ENCODE data around the gene PAXX. TPM values are rescaled to one million over a fixed set of nuclear protein-coding genes. Genes with fewer than 3 reads are reported as not detected.
A peak's percentile ranks its signal among the peaks of the same experiment; 100 is the strongest.

PAXX gene
- total and polyA plus RNA-seq, 9 of the 15 experiments (the other 6 are each of a cell fraction or from before 2014, with no cell fraction given): 1.2 to 175 (median 38.5) TPM

DNA sequence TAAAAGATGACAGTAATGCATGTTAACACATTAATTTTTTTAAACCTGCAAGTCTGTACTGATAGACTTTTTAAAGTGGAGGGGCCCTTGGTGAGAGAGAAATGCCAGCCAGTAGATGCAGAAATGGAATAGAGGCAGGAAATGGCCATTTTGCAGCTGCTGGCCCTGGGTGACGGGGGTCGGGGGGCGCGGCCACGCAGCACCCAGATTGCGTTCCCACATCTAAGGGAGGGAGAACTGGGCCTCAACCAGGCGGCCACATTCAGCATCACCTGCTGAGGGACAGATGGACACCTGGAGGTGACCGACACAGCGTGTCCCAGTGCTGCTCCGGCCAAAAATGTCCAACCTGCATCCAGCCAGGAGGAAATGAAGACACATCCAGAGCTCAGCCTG is 10.4 kb downstream of the PAXX start:
- 0 out of 2 replicates have a peak, but pooled peaks cover 1% of the 10 kb centered on the region for H3K9me3 ChIP-seq (replicated peaks; ENCODE audit: control insufficient read depth, insufficient read depth, low read depth, low read length)
- BruUV-seq (replicated peaks): no TSS peak
- H4K20me1 ChIP-seq (replicated peaks; ENCODE audit: control insufficient read depth, insufficient read depth, low read length): no peaks in the 10 kb centered on the region
- no peak overlapping the region for H2AFZ ChIP-seq (ENCODE audit: low read depth, low read length)
- no peak overlapping the region for H3K27ac ChIP-seq (ENCODE audit: extremely low read depth, low read depth, low read length)
- H3K4me3 ChIP-seq: no peak overlapping the region
- H3K4me1 ChIP-seq (replicated peaks in 1 of 2; ENCODE audit: control insufficient read depth in 2 of 2, insufficient read depth in 2 of 2, low read length in 2 of 2): peaks cover 3 to 34% of the 10 kb centered on the region in 2 experiments; a peak in 3 of 5 replicates
- no peaks in the 10 kb centered on the region for H3K79me2 ChIP-seq (ENCODE audit: control insufficient read depth, insufficient read depth, low read length)
- DNase-seq (ENCODE audit: extremely low read depth in 1 of 4, low spot score in 3 of 4): no peak
- TF ChIP-seq DACH1 (IDR thresholded peaks at IDR 0.05; ENCODE audit: partially characterized antibody): no peak
- TF ChIP-seq SRSF7 (optimal IDR thresholded peaks at IDR 0.05; ENCODE audit: low read depth, low read length): no peak
- no peak for TF ChIP-seq U2AF2 (optimal IDR thresholded peaks at IDR 0.05; ENCODE audit: low read depth, low read length)
- TF ChIP-seq HNRNPLL (IDR thresholded peaks at IDR 0.05; ENCODE audit: low read depth, low read length, poor library complexity, severe bottlenecking): no peak
- TF ChIP-seq ELF1 (tag; IDR thresholded peaks at IDR 0.05): no peak
- TF ChIP-seq ZBED1 (IDR thresholded peaks at IDR 0.05): no peak
- no peak for TF ChIP-seq CXXC5 (CRISPR knock-in tag; IDR thresholded peaks at IDR 0.05)
- no peak for TF ChIP-seq POU5F1 (IDR thresholded peaks at IDR 0.05; ENCODE audit: borderline replicate concordance, low read depth, low read length, partially characterized antibody)
- TF ChIP-seq HNRNPL (IDR thresholded peaks at IDR 0.05; ENCODE audit: low read depth, low read length): no peak
- no peak for TF ChIP-seq ZNF280B (CRISPR knock-in tag; IDR thresholded peaks at IDR 0.05)
- no peak for TF ChIP-seq RBM25 (IDR thresholded peaks at IDR 0.05; ENCODE audit: low read depth, low read length, severe bottlenecking)
- no peak for TF ChIP-seq PHF20 (IDR thresholded peaks at IDR 0.05; ENCODE audit: partially characterized antibody)
- no peak for TF ChIP-seq PCBP1 (IDR thresholded peaks at IDR 0.05; ENCODE audit: low read depth, low read length, poor library complexity, severe bottlenecking)
- TF ChIP-seq DPF2 (IDR thresholded peaks at IDR 0.05): no peak
- TF ChIP-seq HDAC8 (tag; IDR thresholded peaks at IDR 0.05): no peak
- TF ChIP-seq ZKSCAN3 (CRISPR knock-in tag; IDR thresholded peaks at IDR 0.05): no peak
- TF ChIP-seq, protein P1, sequence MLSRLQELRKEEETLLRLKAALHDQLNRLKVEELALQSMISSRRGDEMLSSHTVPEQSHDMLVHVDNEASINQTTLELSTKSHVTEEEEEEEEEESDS (CRISPR knock-in tag; IDR thresholded peaks at IDR 0.05): no peak
- TF ChIP-seq ZFP91 (CRISPR knock-in tag; IDR thresholded peaks at IDR 0.05): no peak
- TF ChIP-seq THRB (CRISPR knock-in tag; conservative IDR thresholded peaks at IDR 0.05): no peak
- no peak for TF ChIP-seq ZFP36 (IDR thresholded peaks at IDR 0.05; ENCODE audit: low read depth, low read length, partially characterized antibody)
- POLR2A ChIA-PET: interaction anchor here (0.6 kb wide), 1 partner anchor 50 kb away, joined by 3 read pairs; no protein-coding TSS in a partner anchor
- no peaks in the 10 kb centered on the region for H3K9me1 ChIP-seq (ENCODE audit: control insufficient read depth, insufficient read depth, low read length)
- in situ Hi-C loops (cut with MboI) (no loop called here), intact Hi-C loops (cut with micrococcal nuclease) (no loop called here)
- H3K36me3 ChIP-seq (ENCODE audit: control insufficient read depth, insufficient read depth, low read length): no peaks in the 10 kb centered on the region
- no peak for ATAC-seq
- 40% methylated on average over 10 of the region's 10 CpGs for WGBS (ENCODE audit: insufficient coverage, low coverage, missing lambda C conversion rate)
- H3K4me2 ChIP-seq (ENCODE audit: insufficient read depth, low read length): no peak overlapping the region
- CTCF ChIA-PET (ENCODE audit: low intra/inter-chr PET ratio): no interaction called here
- no peaks in the 10 kb centered on the region for H3K27me3 ChIP-seq (ENCODE audit: control insufficient read depth in 2 of 2, insufficient read depth in 2 of 2, low read length in 2 of 2)
- peak overlapping the region in 1 of 2 experiments; percentile 61; a peak in 2 of 4 replicates for H3K9ac ChIP-seq (ENCODE audit: insufficient read depth in 1 of 2, low read depth in 2 of 2, low read length in 2 of 2)
- no peak for FAIRE-seq

All from K562 (cell line).